ENCODE results near the gene FANCI.

Gene FANCI

GRCh38 chr15:89364341-89364740 lies 120.6 kb downstream of the FANCI start:
- no peak for TF ChIP-seq CTCF (IDR thresholded peaks at IDR 0.05; ENCODE audit: poor library complexity, severe bottlenecking)
- H3K27ac ChIP-seq (ENCODE audit: poor library complexity, severe bottlenecking), result no peak overlapping the region
- H3K27me3 ChIP-seq (ENCODE audit: insufficient read depth, poor library complexity, severe bottlenecking), result peaks cover 100% of the 10 kb centered on the region

GRCh38 chr15:89364741-89365450 lies 121.1 kb downstream of the FANCI start:
- no peak for TF ChIP-seq CTCF (IDR thresholded peaks at IDR 0.05; ENCODE audit: poor library complexity, severe bottlenecking)
- no peaks in the 10 kb centered on the region for H3K36me3 ChIP-seq (ENCODE audit: low read depth)
- no peak overlapping the region for H3K4me3 ChIP-seq (ENCODE audit: severe bottlenecking)
- H3K4me1 ChIP-seq (ENCODE audit: insufficient read depth, poor library complexity, severe bottlenecking), result no peaks in the 10 kb centered on the region
- peaks cover 100% of the 10 kb centered on the region for H3K27me3 ChIP-seq (ENCODE audit: insufficient read depth, poor library complexity, severe bottlenecking)
- DNase-seq (ENCODE audit: low spot score) (peak; percentile 69), ATAC-seq (ENCODE audit: low read depth) (no peak)
- no peaks in the 10 kb centered on the region for H3K9me3 ChIP-seq (ENCODE audit: severe bottlenecking)
- H3K27ac ChIP-seq (ENCODE audit: poor library complexity, severe bottlenecking), result no peak overlapping the region

More at GRCh38 chr15:89364341-89364740, 120.6 kb downstream of the FANCI start:
- no peaks in the 10 kb centered on the region for H3K36me3 ChIP-seq (ENCODE audit: low read depth)
- ATAC-seq (ENCODE audit: low read depth) (no peak), DNase-seq (ENCODE audit: low spot score) (peak; percentile 64)
- no peaks in the 10 kb centered on the region for H3K4me1 ChIP-seq (ENCODE audit: insufficient read depth, poor library complexity, severe bottlenecking)
- no peaks in the 10 kb centered on the region for H3K9me3 ChIP-seq (ENCODE audit: severe bottlenecking)
- H3K4me3 ChIP-seq (ENCODE audit: severe bottlenecking), result no peak overlapping the region

- DNase-seq (ENCODE audit: low spot score) (peak; percentile 68), ATAC-seq (ENCODE audit: low read depth) (no peak)
- Histone ChIP-seq H3K27me3 (ENCODE audit: insufficient read depth, poor library complexity, severe bottlenecking) (peaks cover 100% of the 10 kb centered on the region), H3K9me3 (ENCODE audit: severe bottlenecking) (no peaks in the 10 kb centered on the region), H3K36me3 (ENCODE audit: low read depth) (no peaks in the 10 kb centered on the region), H3K4me3 (ENCODE audit: severe bottlenecking) (no peak overlapping the region), H3K4me1 (ENCODE audit: insufficient read depth, poor library complexity, severe bottlenecking) (no peaks in the 10 kb centered on the region), H3K27ac (ENCODE audit: poor library complexity, severe bottlenecking) (no peak overlapping the region)
- TF ChIP-seq CTCF (IDR thresholded peaks at IDR 0.05; ENCODE audit: poor library complexity, severe bottlenecking), result no peak
Observed at GRCh38 chr15:89365462-89366065, 121.8 kb downstream of the FANCI start.
